ENCODE results near the gene XKR7. TPM values are rescaled to one million over a fixed set of nuclear protein-coding genes. Genes with fewer than 3 reads are reported as not detected.
A peak's percentile ranks its signal among the peaks of the same experiment; 100 is the strongest.

Gene XKR7
- total RNA-seq, 1 donor from 2014 or later = 0.48 TPM

- FAIRE-seq = no peak
- Mint-ChIP-seq H3K27ac (ENCODE audit: unreplicated experiment) (peak overlapping the region; percentile 84), H3K4me3 (ENCODE audit: unreplicated experiment) (no peak overlapping the region)
Measured at GRCh38 chr20:32036716-32037485, 69.0 kb downstream of the XKR7 start.

DNA sequence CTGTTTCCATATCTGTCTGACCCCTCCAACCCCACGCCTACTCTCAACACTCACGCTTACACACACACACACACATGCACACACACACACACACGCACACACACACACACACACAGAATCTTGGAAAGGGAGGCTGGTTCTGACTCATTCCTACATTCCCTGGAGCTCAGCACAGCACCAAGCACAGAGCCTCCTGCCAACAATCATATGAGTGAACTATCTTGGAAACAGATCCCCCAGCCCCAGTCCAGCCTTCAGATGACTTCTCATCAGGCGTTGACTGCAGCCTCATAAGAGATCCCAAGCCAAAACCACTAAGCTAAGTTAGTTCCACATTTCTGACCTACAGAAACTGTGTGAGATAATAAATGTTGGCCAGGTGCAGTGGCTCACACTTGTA lies 70.0 kb downstream of the XKR7 start:
- H3K9me3 Mint-ChIP-seq (ENCODE audit: unreplicated experiment) = peaks cover 8% of the 10 kb centered on the region
- Histone ChIP-seq H3K4me2 (ENCODE audit: low read length) (no peak overlapping the region), H3K27me3 (ENCODE audit: insufficient read depth, low read length) (peaks cover 57% of the 10 kb centered on the region), H3K4me1 (ENCODE audit: insufficient read depth, low read length) (no peaks in the 10 kb centered on the region), H4K20me1 (ENCODE audit: insufficient read depth, low read length) (no peaks in the 10 kb centered on the region), H3K9ac (ENCODE audit: low read length) (no peak overlapping the region), H3K79me2 (ENCODE audit: insufficient read depth, low read length) (no peaks in the 10 kb centered on the region), H3K36me3 (ENCODE audit: insufficient read depth, low read length) (no peaks in the 10 kb centered on the region), H3K27ac (ENCODE audit: low read depth, low read length) (no peak overlapping the region), H3K4me3 (ENCODE audit: insufficient read depth, low read depth, low read length) (no peak overlapping the region), H2AFZ (ENCODE audit: low read depth, low read length) (no peak overlapping the region), H3K9me3 (ENCODE audit: insufficient read depth, low read depth, low read length) (no peaks in the 10 kb centered on the region)
- DNase-seq (ENCODE audit: low read depth) (peak; percentile 52), FAIRE-seq (no peak)
- H3K27ac Mint-ChIP-seq (ENCODE audit: unreplicated experiment) = no peak overlapping the region
- H3K4me1 Mint-ChIP-seq (ENCODE audit: low read depth, unreplicated experiment) = peaks cover 9% of the 10 kb centered on the region
- H3K27me3 Mint-ChIP-seq (ENCODE audit: low read depth, unreplicated experiment) = peaks cover 41% of the 10 kb centered on the region
- no peak overlapping the region for H3K4me3 Mint-ChIP-seq (ENCODE audit: unreplicated experiment)
- peaks cover 2% of the 10 kb centered on the region for H3K36me3 Mint-ChIP-seq (ENCODE audit: low read depth, unreplicated experiment)
- no peak for TF ChIP-seq CTCF (IDR thresholded peaks at IDR 0.05; ENCODE audit: insufficient read depth, low read depth, low read length)
- TF ChIP-seq EZH2 (IDR thresholded peaks at IDR 0.05; ENCODE audit: insufficient read depth, low read length) = no peak

More at GRCh38 chr20:32036716-32037485, 69.0 kb downstream of the XKR7 start:
- Histone ChIP-seq H3K9ac (ENCODE audit: low read length) (no peak overlapping the region), H3K4me1 (ENCODE audit: insufficient read depth, low read length) (no peaks in the 10 kb centered on the region), H3K4me2 (ENCODE audit: low read length) (no peak overlapping the region), H4K20me1 (ENCODE audit: insufficient read depth, low read length) (no peaks in the 10 kb centered on the region), H3K9me3 (ENCODE audit: insufficient read depth, low read depth, low read length) (no peaks in the 10 kb centered on the region), H3K79me2 (ENCODE audit: insufficient read depth, low read length) (no peaks in the 10 kb centered on the region), H2AFZ (ENCODE audit: low read depth, low read length) (no peak overlapping the region), H3K27me3 (ENCODE audit: insufficient read depth, low read length) (peaks cover 60% of the 10 kb centered on the region), H3K36me3 (ENCODE audit: insufficient read depth, low read length) (no peaks in the 10 kb centered on the region), H3K27ac (ENCODE audit: low read depth, low read length) (no peak overlapping the region), H3K4me3 (ENCODE audit: insufficient read depth, low read depth, low read length) (no peak overlapping the region)
- peaks cover 8% of the 10 kb centered on the region for H3K9me3 Mint-ChIP-seq (ENCODE audit: unreplicated experiment)
- peaks cover 2% of the 10 kb centered on the region for H3K36me3 Mint-ChIP-seq (ENCODE audit: low read depth, unreplicated experiment)
- no peak for DNase-seq (ENCODE audit: low read depth)
- H3K27me3 Mint-ChIP-seq (ENCODE audit: low read depth, unreplicated experiment) = peaks cover 41% of the 10 kb centered on the region
- H3K4me1 Mint-ChIP-seq (ENCODE audit: low read depth, unreplicated experiment) = peaks cover 9% of the 10 kb centered on the region
- TF ChIP-seq EZH2 (IDR thresholded peaks at IDR 0.05; ENCODE audit: insufficient read depth, low read length) (no peak), CTCF (IDR thresholded peaks at IDR 0.05; ENCODE audit: insufficient read depth, low read depth, low read length) (no peak)
